CD14-positive monocyte (primary cell): ENCODE results near the gene PEX16. TPM values are rescaled to one million over a fixed set of nuclear protein-coding genes. Genes with fewer than 3 reads are reported as not detected.
A peak's percentile ranks its signal among the peaks of the same experiment; 100 is the strongest.

Experiments used
- DNase-seq, 3 donors: peaks; one replicate each; pipeline ENCODE4 v3.0.0-alpha.2; 2011 to 2022
- H2AFZ ChIP-seq: 2 replicates; pipeline ENCODE4 v1.6.0; 2012; ENCODE audit warnings: mild to moderate bottlenecking, low read depth, low read length, inconsistent platforms; ENCODE audit not compliant: insufficient read depth, poor library complexity, severe bottlenecking
- H3K27ac ChIP-seq, 2 donors: 1 replicate in 1 of 2; 2 replicates in 1 of 2; pipeline ENCODE4 v1.5.1; 2012 to 2013; ENCODE audit warnings: low read length in 2 of 2, control low read depth in 1 of 2, inconsistent platforms in 1 of 2, low read depth in 1 of 2, mild to moderate bottlenecking in 1 of 2
- H3K27me3 ChIP-seq, 2 donors: one replicate each; pipeline versions ENCODE4 v1.6.0 to v1.6.1; 2011 to 2013; ENCODE audit warnings: low read length in 2 of 2; ENCODE audit not compliant: control insufficient read depth in 2 of 2, insufficient read depth in 2 of 2
- H3K36me3 ChIP-seq, 2 donors: replicated peaks in 1 of 2; 1 replicate in 1 of 2; 2 replicates in 1 of 2; pipeline versions ENCODE4 v1.5.1 to v1.6.1; 2012 to 2013; ENCODE audit warnings: low read length in 2 of 2, control low read depth in 1 of 2, inconsistent platforms in 1 of 2, mild to moderate bottlenecking in 1 of 2; ENCODE audit not compliant: insufficient read depth in 2 of 2, control insufficient read depth in 1 of 2
- H3K4me1 ChIP-seq, 2 donors: 1 replicate in 1 of 2; 2 replicates in 1 of 2; pipeline versions ENCODE4 v1.5.1 to v1.6.1; 2012 to 2013; ENCODE audit warnings: low read length in 2 of 2, control low read depth in 1 of 2, inconsistent platforms in 1 of 2, mild to moderate bottlenecking in 1 of 2, moderate library complexity in 1 of 2; ENCODE audit not compliant: insufficient read depth in 2 of 2, control insufficient read depth in 1 of 2
- H3K4me2 ChIP-seq: replicated peaks from 2 replicates; pipeline ENCODE3; 2012; ENCODE audit warnings: low read length, moderate library complexity, mild to moderate bottlenecking; ENCODE audit not compliant: poor library complexity, severe bottlenecking; ENCODE audit errors: extremely low read depth
- H3K4me3 ChIP-seq, 3 experiments: fragments of 200-600 bp in 1 of 3; sonication (generic) in 1 of 3; replicated peaks in 1 of 3; 1 replicate in 2 of 3; 2 replicates in 1 of 3; pipeline ENCODE4 v1.5.1; 2011 to 2013; ENCODE audit warnings: low read length in 3 of 3, mild to moderate bottlenecking in 3 of 3, control low read depth in 2 of 3, low read depth in 2 of 3, inconsistent platforms in 1 of 3, moderate library complexity in 1 of 3
- H3K79me2 ChIP-seq: 2 replicates; pipeline ENCODE4 v1.6.0; 2012; ENCODE audit warnings: mild to moderate bottlenecking, control low read depth, inconsistent platforms, low read length, moderate library complexity; ENCODE audit not compliant: insufficient read depth
- H3K9ac ChIP-seq: 2 replicates; pipeline ENCODE4 v1.6.0; 2017; ENCODE audit warnings: low read length, mild to moderate bottlenecking; ENCODE audit not compliant: insufficient read depth, poor library complexity, severe bottlenecking
- H3K9me3 ChIP-seq, 2 donors: replicated peaks in 1 of 2; 1 replicate in 1 of 2; 2 replicates in 1 of 2; pipeline versions ENCODE4 v1.5.1 to v1.6.1; 2012 to 2013; ENCODE audit warnings: low read length in 2 of 2, control low read depth in 1 of 2; ENCODE audit not compliant: control insufficient read depth in 1 of 2, insufficient read depth in 1 of 2
- H4K20me1 ChIP-seq: 2 replicates; pipeline ENCODE4 v1.6.0; 2012; ENCODE audit warnings: mild to moderate bottlenecking, low read length, control low read depth, moderate library complexity; ENCODE audit not compliant: insufficient read depth
- H3K27ac Mint-ChIP-seq, 7 donors: one replicate each; pipeline ENCODE4 v1.8.0; 2020; ENCODE audit warnings: mild to moderate bottlenecking in 7 of 7, mixed read lengths in 7 of 7, moderate library complexity in 6 of 7, inconsistent platforms in 2 of 7
- H3K27me3 Mint-ChIP-seq, 3 donors: one replicate each; pipeline ENCODE4 v1.8.0; 2021 to 2022; ENCODE audit warnings: low read depth in 3 of 3, mild to moderate bottlenecking in 3 of 3, mixed read lengths in 3 of 3, moderate library complexity in 3 of 3, inconsistent platforms in 1 of 3
- H3K36me3 Mint-ChIP-seq, 2 donors: one replicate each; pipeline ENCODE4 v1.8.0; 2020; ENCODE audit warnings: mixed read lengths in 2 of 2, inconsistent platforms in 1 of 2, mild to moderate bottlenecking in 1 of 2
- H3K4me1 Mint-ChIP-seq: one replicate; pipeline ENCODE4 v1.8.0; 2020; ENCODE audit warnings: mild to moderate bottlenecking, mixed read lengths
- H3K4me3 Mint-ChIP-seq, 2 donors: one replicate each; pipeline ENCODE4 v1.8.0; 2020; ENCODE audit warnings: mild to moderate bottlenecking in 2 of 2, mixed read lengths in 2 of 2, moderate library complexity in 1 of 2
- H3K9me3 Mint-ChIP-seq, 7 donors: one replicate each; pipeline ENCODE4 v1.8.0; 2020 to 2022; ENCODE audit warnings: mixed read lengths in 7 of 7, mild to moderate bottlenecking in 6 of 7, moderate library complexity in 6 of 7, inconsistent platforms in 2 of 7
- CTCF ChIP-seq: fragments of 200-600 bp; IDR thresholded peaks from one replicate; pipeline ENCODE4 v1.8.0; 2022; ENCODE audit warnings: antibody characterized with exemption, mild to moderate bottlenecking
- WGBS: methylation state at CpG from one replicate; pipeline ENCODE4 v1.1.5; 2013; ENCODE audit warnings: missing lambda C conversion rate; ENCODE audit not compliant: insufficient coverage; 5-methylcytosine and 5-hydroxymethylcytosine counted together
- intact Hi-C, 2 donors: fragments of 100-400 bp; cut with micrococcal nuclease; formaldehyde crosslinking; loops; one replicate each; pipeline versions ENCODE4 v1.15.0 to v1.15.1; 2023
- polyA plus RNA-seq, 3 donors: library from polyadenylated mRNA; depleted of rRNA in 1 of 3; unstranded in 2 of 3; stranded (reverse) in 1 of 3; fragments of 300-500 nt in 2 of 3; fragments of >200 nt in 1 of 3; fragmentation: Illumina TruSeq in 2 of 3; gene quantifications; 1 replicate in 2 of 3; 2 replicates in 1 of 3; pipeline ENCODE4 v1.2.3, GENCODE V29; 2012 to 2021

Gene PEX16
- polyA plus RNA-seq, 3 donors = 33.8 to 46.1 (median 35.1) TPM

DNA sequence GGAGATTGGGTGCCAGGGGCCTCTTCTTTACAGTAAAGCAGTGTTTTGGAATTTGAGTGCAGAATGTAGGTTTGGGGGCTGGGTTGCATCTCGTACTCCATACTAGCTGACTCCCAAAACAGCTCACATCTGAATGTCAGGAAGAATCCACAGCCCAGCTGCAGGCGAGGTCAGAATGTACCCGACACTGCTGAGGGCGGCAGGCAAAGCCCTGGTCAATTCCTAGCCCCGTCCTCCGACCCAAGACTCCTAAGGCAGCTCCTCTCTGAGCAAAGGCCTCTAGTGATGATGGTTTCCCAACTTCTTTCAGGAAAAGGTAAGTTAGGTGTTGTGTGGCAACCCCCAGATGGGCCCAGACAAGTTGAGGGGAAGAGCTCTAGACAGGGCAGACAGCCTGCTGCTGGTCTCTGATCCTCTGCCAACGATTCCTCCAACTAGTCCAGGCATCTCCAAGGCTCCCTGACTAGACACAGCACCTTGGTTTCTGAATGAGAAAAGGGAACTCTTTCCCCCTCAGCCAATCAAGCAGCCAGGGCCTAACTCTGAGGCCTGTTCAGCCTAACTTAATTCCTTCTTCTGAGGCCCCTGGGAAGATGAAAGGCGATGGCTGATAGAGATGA lies 13.4 kb upstream of the PEX16 start:
- H3K9ac ChIP-seq = peak overlapping the region; percentile 42
- 83% methylated on average over 6 of the region's 8 CpGs for WGBS
- H3K79me2 ChIP-seq = peaks cover 38% of the 10 kb centered on the region
- H2AFZ ChIP-seq = no peak overlapping the region
- intact Hi-C loops = no loop called here
- peaks cover 30 to 41% of the 10 kb centered on the region in 2 donors for H3K36me3 ChIP-seq
- Mint-ChIP-seq H3K4me1 (peaks cover 75% of the 10 kb centered on the region), H3K9me3 (no peaks in the 10 kb centered on the region), H3K27me3 (no peaks in the 10 kb centered on the region), H3K27ac (peak overlapping the region; percentile 48 to 86 (median 78)), H3K4me3 (no peak overlapping the region), H3K36me3 (peaks cover 35 to 60% of the 10 kb centered on the region in 2 donors)
- H3K4me2 ChIP-seq = no peak overlapping the region
- no peak for TF ChIP-seq CTCF
- peak overlapping the region; percentile 39 to 50 for H3K27ac ChIP-seq
- H3K4me3 ChIP-seq = no peak overlapping the region
- peaks cover 60% of the 10 kb centered on the region for H4K20me1 ChIP-seq
- H3K9me3 ChIP-seq = no peaks in the 10 kb centered on the region
- no peak for DNase-seq
- peaks cover 68 to 69% of the 10 kb centered on the region in 2 donors for H3K4me1 ChIP-seq
- H3K27me3 ChIP-seq = no peaks in the 10 kb centered on the region

GRCh38 chr11:45930031-45930794 lies 12.5 kb upstream of the PEX16 start:
- H3K27ac Mint-ChIP-seq = peak overlapping the region in 6 of 7 donors; percentile 72 to 83 (median 79)
- 55% methylated on average over 14 of the region's 14 CpGs for WGBS
- peaks cover 38% of the 10 kb centered on the region for H3K79me2 ChIP-seq
- peaks cover 30 to 52% of the 10 kb centered on the region in 2 donors for H3K36me3 Mint-ChIP-seq
- no peak for TF ChIP-seq CTCF
- peaks cover 60% of the 10 kb centered on the region in 2 donors for H3K4me1 ChIP-seq
- peak overlapping the region; percentile 38 to 56 for H3K27ac ChIP-seq
- H3K9ac ChIP-seq = no peak overlapping the region
- no peaks in the 10 kb centered on the region for H3K27me3 ChIP-seq
- H3K4me1 Mint-ChIP-seq = peaks cover 67% of the 10 kb centered on the region
- peak in 2 of 3 donors; percentile 20 to 37 for DNase-seq
- intact Hi-C loops = no loop called here
- H3K9me3 ChIP-seq = no peaks in the 10 kb centered on the region
- no peak overlapping the region for H3K4me3 ChIP-seq
- peaks cover 0 to 3% (median 0%) of the 10 kb centered on the region in 3 donors for H3K27me3 Mint-ChIP-seq
- peak overlapping the region; percentile 16 to 33 for H3K4me3 Mint-ChIP-seq
- H3K9me3 Mint-ChIP-seq = no peaks in the 10 kb centered on the region
- peaks cover 25 to 33% of the 10 kb centered on the region in 2 donors for H3K36me3 ChIP-seq
- H4K20me1 ChIP-seq = peaks cover 55% of the 10 kb centered on the region
- no peak overlapping the region for H2AFZ ChIP-seq
- H3K4me2 ChIP-seq = peak overlapping the region; percentile 12
